ENCODE measurements around the gene GPR108.

DNA sequence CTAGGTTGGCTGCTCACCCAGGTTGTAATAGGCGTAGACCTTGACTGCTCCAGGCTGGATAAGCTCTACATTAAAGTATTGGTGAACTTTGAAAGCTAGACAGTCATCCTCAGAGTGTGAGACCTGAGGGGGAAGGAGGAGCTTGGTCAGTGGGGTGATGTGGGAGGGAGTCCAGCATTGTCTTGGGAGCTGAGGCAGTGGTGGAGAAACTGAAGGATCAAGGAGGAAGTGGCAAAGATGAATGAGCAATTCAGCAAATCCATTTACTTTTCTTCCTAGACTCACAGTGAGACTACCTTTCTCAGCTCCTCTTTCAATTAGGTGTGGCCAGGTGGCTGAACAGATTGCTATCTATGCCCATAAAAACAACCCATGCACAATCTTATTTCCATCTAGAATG lies 57.2 kb downstream of the GPR108 start:
- no peak for TF ChIP-seq EZH2 (IDR thresholded peaks at IDR 0.05; ENCODE audit: low read length)
- TF ChIP-seq, protein P1, sequence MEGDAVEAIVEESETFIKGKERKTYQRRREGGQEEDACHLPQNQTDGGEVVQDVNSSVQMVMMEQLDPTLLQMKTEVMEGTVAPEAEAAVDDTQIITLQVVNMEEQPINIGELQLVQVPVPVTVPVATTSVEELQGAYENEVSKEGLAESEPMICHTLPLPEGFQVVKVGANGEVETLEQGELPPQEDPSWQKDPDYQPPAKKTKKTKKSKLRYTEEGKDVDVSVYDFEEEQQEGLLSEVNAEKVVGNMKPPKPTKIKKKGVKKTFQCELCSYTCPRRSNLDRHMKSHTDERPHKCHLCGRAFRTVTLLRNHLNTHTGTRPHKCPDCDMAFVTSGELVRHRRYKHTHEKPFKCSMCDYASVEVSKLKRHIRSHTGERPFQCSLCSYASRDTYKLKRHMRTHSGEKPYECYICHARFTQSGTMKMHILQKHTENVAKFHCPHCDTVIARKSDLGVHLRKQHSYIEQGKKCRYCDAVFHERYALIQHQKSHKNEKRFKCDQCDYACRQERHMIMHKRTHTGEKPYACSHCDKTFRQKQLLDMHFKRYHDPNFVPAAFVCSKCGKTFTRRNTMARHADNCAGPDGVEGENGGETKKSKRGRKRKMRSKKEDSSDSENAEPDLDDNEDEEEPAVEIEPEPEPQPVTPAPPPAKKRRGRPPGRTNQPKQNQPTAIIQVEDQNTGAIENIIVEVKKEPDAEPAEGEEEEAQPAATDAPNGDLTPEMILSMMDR (optimal IDR thresholded peaks at IDR 0.05 in 1 of 3, IDR thresholded peaks at IDR 0.05 in 1 of 3, conservative IDR thresholded peaks at IDR 0.05 in 1 of 3; ENCODE audit: extremely low read depth in 1 of 3, insufficient read depth in 2 of 3, low read length in 3 of 3): no peak

Data from keratinocyte (primary cell).